Smooth muscle cell (in vitro differentiated cells): ENCODE data around the gene PDZRN4. TPM values are rescaled to one million over a fixed set of nuclear protein-coding genes. Genes with fewer than 3 reads are reported as not detected.
"Not testable (repeated sequence)": the region's sequence is repeated elsewhere in the genome, so short reads cannot be mapped to it uniquely, and the experiment has no call there.

Experiments
- DNase-seq: peaks from one replicate; lab custom pipeline; 2025; ENCODE audit not compliant: unreplicated experiment; lab: John Stamatoyannopoulos, UW
- H2AFZ ChIP-seq: fragments of 200-600 bp; sonication (generic); 2 replicates; pipeline ENCODE4 v1.6.0; 2016; ENCODE audit warnings: antibody characterized with exemption, low read depth, mild to moderate bottlenecking
- H3F3A ChIP-seq: fragments of 200-600 bp; sonication (generic); 2 replicates; pipeline ENCODE4 v1.6.0; 2017; ENCODE audit warnings: antibody characterized with exemption, low read depth
- H3K27ac ChIP-seq: fragments of 200-600 bp; sonication (generic); 2 replicates; pipeline ENCODE4 v1.5.1; 2016; ENCODE audit warnings: low read depth, mild to moderate bottlenecking
- H3K27me3 ChIP-seq: fragments of 200-600 bp; sonication (generic); 2 replicates; pipeline ENCODE4 v1.6.1; 2016; ENCODE audit warnings: low read depth, mild to moderate bottlenecking
- H3K36me3 ChIP-seq: fragments of 200-600 bp; sonication (generic); 2 replicates; pipeline ENCODE4 v1.5.1; 2016; ENCODE audit warnings: low read depth
- H3K4me1 ChIP-seq: fragments of 200-600 bp; sonication (generic); 2 replicates; pipeline ENCODE4 v1.5.1; 2016; ENCODE audit warnings: low read depth
- H3K4me2 ChIP-seq: fragments of 200-600 bp; sonication (generic); 2 replicates; pipeline ENCODE4 v1.6.0; 2016; ENCODE audit warnings: mild to moderate bottlenecking
- H3K4me3 ChIP-seq: fragments of 200-600 bp; sonication (generic); 2 replicates; pipeline ENCODE4 v1.5.1; 2016; ENCODE audit warnings: mild to moderate bottlenecking
- H3K79me2 ChIP-seq: fragments of 200-600 bp; sonication (generic); 2 replicates; pipeline ENCODE4 v1.6.0; 2016; ENCODE audit warnings: low read depth, mild to moderate bottlenecking
- H3K9ac ChIP-seq: fragments of 200-600 bp; sonication (generic); 2 replicates; pipeline ENCODE4 v1.6.0; 2016; ENCODE audit warnings: low read depth
- H3K9me3 ChIP-seq: fragments of 200-600 bp; sonication (generic); replicated peaks from 2 replicates; pipeline ENCODE4 v1.5.1; 2016; ENCODE audit warnings: low read depth
- H4K20me1 ChIP-seq: fragments of 200-600 bp; sonication (generic); 2 replicates; pipeline ENCODE4 v1.6.0; 2016; ENCODE audit warnings: low read depth
- CTCF ChIP-seq: fragments of 200-600 bp; sonication (generic); IDR thresholded peaks from 2 replicates; pipeline ENCODE4 v1.5.1; 2017; ENCODE audit warnings: borderline replicate concordance, mild to moderate bottlenecking, antibody characterized with exemption; ENCODE audit not compliant: insufficient read depth, poor library complexity, severe bottlenecking
- WGBS: methylation state at CpG from one replicate; pipeline ENCODE4 v1.1.7; 2016; ENCODE audit warnings: low lambda C conversion rate; 5-methylcytosine and 5-hydroxymethylcytosine counted together
- polyA plus RNA-seq: library from polyadenylated mRNA; unstranded; fragments of >200 nt; fragmentation: Nextera tagmentation; extraction: Ambion mirVana; gene quantifications from 2 replicates; pipeline ENCODE4 v1.2.1, GENCODE V29; 2016
- total RNA-seq: library from RNA; depleted of rRNA; stranded (reverse); fragments of >200 nt; gene quantifications from 2 replicates; pipeline ENCODE4 v1.2.3, GENCODE V29; 2014

The PDZRN4 gene
- total and polyA plus RNA-seq, 2 experiments from 2014 or later: 4.7 to 5.4 TPM

GRCh38 chr12:41277100-41277945, 89.2 kb downstream of the PDZRN4 start:
- Histone ChIP-seq H3K9me3 (no peaks in the 10 kb centered on the region), H3K27ac (no peak overlapping the region), H4K20me1 (no peaks in the 10 kb centered on the region), H3F3A (no peaks in the 10 kb centered on the region), H3K4me2 (peak overlapping the region; percentile 74), H2AFZ (peak overlapping the region; percentile 60), H3K79me2 (no peaks in the 10 kb centered on the region), H3K27me3 (no peaks in the 10 kb centered on the region), H3K9ac (no peak overlapping the region), H3K4me1 (no peaks in the 10 kb centered on the region), H3K36me3 (no peaks in the 10 kb centered on the region), H3K4me3 (no peak overlapping the region)
- DNase-seq: no peak
- 52% methylated on average over 15 of the region's 15 CpGs for WGBS
- TF ChIP-seq CTCF: peak; percentile 71

GRCh38 chr12:41277946-41278267, 89.8 kb downstream of the PDZRN4 start:
- WGBS: 88% methylated on average over 3 of the region's 3 CpGs
- no peaks in the 10 kb centered on the region for H3K27me3 ChIP-seq
- no peak overlapping the region for H3K27ac ChIP-seq
- no peaks in the 10 kb centered on the region for H3K36me3 ChIP-seq
- DNase-seq: no peak
- TF ChIP-seq CTCF: no peak
- no peaks in the 10 kb centered on the region for H3K9me3 ChIP-seq
- H2AFZ ChIP-seq: no peak overlapping the region
- no peaks in the 10 kb centered on the region for H3K79me2 ChIP-seq
- H3K4me1 ChIP-seq: no peaks in the 10 kb centered on the region
- H4K20me1 ChIP-seq: no peaks in the 10 kb centered on the region
- H3K4me3 ChIP-seq: no peak overlapping the region
- no peak overlapping the region for H3K4me2 ChIP-seq
- H3K9ac ChIP-seq: no peak overlapping the region
- H3F3A ChIP-seq: no peaks in the 10 kb centered on the region

GRCh38 chr12:41280341-41281095, 92.4 kb downstream of the PDZRN4 start:
- H3K27me3 ChIP-seq: not testable (repeated sequence)

GRCh38 chr12:41285470-41285869, 97.3 kb downstream of the PDZRN4 start:
- H3K27me3 ChIP-seq, H4K20me1 ChIP-seq, H3K36me3 ChIP-seq, H3K4me1 ChIP-seq, H3K9ac ChIP-seq, DNase-seq, H3K4me3 ChIP-seq, H2AFZ ChIP-seq, H3K79me2 ChIP-seq, H3F3A ChIP-seq, H3K9me3 ChIP-seq, H3K4me2 ChIP-seq, H3K27ac ChIP-seq: not testable (repeated sequence)
- 100% methylated on average over 2 of the region's 2 CpGs for WGBS

More at GRCh38 chr12:41280341-41281095, 92.4 kb downstream of the PDZRN4 start:
- H3K36me3 ChIP-seq, H3K79me2 ChIP-seq, DNase-seq, H3F3A ChIP-seq, H3K27ac ChIP-seq, H3K4me1 ChIP-seq, H3K4me2 ChIP-seq, H3K4me3 ChIP-seq, H2AFZ ChIP-seq, H3K9me3 ChIP-seq, H4K20me1 ChIP-seq, H3K9ac ChIP-seq: not testable (repeated sequence)
- WGBS: 90% methylated on average over 14 of the region's 14 CpGs
